Renal cortex interstitium (tissue), 11 donors: ENCODE results near the gene HIVEP3. TPM values are rescaled to one million over a fixed set of nuclear protein-coding genes. Genes with fewer than 3 reads are reported as not detected.

ENCODE experiments used
- DNase-seq, 11 donors: peaks; one replicate each; pipeline ENCODE4 v3.0.0-alpha.2; 2013; ENCODE audit warnings: low read depth in 9 of 11, low spot score in 4 of 11; ENCODE audit errors: extremely low read depth in 1 of 11
- polyA plus RNA-seq, 3 donors: library from polyadenylated mRNA; unstranded; fragments of 120-200 nt; gene quantifications; one replicate each; pipeline ENCODE4 v1.2.1, GENCODE V29; 2013; ENCODE audit not compliant: insufficient read length in 3 of 3

The HIVEP3 gene
- polyA plus RNA-seq, 3 donors = 3.4 to 4.6 (median 4.1) TPM

DNA sequence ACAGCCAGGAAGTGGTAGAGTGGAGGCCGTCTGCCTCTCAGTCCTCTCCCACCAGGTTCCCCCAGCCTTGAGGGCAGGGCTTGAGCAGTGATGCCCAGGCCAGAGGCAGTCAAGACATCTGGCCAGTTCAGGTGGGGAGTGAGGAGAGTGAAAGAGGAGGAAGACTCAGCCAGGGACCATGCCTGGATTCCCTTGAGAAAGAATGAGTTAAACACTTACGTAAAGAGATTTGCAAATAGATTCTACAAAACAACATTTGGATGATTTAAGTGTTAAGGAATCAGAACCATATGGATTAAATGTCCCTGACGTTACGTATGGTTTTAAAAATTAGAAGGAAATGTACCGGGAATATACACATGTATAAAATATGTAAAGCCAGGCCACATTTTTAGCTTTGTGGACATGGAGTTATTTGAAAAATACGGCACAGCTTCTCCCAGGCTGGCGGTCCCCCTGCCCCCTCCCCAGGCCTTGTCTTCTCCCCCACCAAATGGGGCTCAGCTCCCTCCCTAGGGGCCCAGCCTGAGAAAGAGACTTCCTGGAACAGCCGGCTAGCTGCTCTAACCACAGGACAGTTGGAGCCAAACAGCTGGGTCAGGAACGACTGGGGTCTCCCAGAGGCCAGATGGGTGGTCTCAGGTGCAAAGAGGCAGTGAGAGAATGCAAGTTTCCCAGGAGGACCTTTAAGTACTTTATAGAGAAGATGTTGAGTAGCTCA is 245.9 kb downstream of the HIVEP3 start:
- no peak for DNase-seq

DNA sequence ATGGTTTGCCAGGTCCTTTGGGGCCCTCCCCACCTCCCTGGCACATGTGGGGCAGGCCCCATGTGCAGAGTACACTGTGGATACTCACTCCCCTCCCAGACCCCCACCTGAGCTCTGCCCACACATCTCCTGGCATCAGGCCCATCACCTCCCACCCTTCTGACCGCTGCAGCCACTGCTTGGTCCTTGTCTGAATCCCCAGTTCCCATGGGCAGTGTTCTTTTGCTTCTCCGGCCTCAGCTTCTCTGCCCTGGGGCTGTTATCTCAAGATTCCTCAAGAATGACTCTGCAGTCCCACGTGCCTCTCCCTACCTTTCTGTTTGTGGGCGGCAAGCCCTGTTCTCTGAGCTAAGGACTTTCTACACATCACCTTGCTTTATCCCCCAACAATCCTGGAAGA is 246.5 kb downstream of the HIVEP3 start:
- no peak for DNase-seq

DNA sequence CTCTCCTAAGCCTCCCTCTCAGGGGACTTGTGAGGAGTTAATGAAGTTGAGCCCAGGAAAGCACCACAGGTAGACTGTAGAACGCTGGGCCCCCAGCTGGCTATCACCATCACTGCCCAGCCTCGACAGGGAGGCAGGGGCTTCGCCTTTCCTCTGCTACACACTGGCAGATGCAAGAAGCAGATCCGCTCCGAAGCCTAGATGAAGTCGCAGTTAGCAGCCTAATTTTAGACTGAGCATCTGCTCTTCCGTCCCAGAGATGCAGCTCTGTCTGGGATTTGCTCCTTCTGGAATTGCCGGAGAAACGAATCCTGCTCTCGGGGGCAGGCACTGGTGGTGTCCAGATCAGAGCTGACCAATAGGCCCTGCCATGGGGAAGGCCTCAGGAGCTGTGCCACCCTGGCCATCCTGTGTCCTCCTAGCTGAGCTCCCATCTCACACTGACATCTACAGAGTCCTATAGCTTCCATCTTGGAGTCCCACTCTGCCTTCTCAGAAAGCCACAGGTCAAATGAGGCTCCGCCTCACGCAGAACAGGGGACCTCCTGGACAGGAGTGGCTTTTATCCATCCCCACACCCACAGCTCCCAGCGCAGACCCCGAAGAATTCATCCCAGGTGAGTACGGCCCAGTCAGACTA is 247.5 kb downstream of the HIVEP3 start:
- no peak for DNase-seq

DNA sequence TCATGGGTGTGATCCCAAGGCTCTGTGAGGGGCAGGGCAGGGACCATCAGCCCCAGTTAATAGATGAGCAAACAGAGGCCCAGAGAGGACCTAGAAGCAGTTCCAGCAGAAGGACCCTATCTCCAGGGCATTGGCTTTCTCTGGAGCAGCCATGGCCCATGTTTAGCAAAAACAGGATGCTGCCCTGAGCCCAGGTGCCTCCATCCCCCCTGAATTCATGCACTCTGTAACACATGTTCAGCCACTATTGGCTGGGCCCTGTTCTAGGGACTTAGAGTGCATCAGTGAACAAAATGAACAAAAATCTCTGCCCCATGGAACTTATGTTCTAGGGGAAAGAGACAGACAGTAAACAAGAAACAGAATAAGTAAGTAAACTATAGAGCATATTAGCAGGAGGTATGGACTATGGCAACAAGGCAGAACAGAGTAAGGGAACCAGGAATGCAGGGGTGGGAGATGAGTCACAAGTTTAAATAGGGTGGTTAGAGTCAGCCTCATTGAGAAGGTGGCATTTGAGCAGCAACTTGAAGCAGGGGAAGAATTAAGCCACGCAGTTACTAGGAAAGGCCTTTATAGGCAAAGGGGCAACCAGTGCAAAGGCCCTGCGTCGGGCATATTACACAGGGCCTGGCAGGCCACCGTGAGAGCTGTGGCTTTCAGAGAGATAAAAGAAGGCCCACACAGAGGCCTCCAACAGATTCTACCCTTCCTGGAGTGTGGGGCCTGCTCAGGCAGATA is 248.3 kb downstream of the HIVEP3 start:
- no peak for DNase-seq

DNA sequence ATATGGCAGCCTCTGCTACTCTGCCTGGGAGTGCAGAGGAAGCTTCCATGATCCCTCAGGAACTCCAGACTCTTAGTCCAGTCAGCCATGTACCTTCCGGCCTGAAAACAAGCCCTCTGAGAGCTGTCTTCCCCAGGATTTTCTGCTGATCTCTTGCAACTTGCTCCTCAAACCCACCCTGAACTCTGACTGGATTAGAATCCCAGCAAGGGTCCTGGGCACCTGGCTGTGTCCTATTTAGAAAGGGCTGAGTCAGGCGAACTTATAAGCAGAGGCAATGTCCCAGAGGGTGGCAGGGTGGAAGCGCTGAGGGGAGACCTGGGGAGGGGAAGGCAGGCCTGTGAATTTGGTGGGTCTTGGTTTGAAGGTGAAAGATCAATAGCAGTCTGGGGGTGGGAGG is 249.8 kb downstream of the HIVEP3 start:
- DNase-seq = no peak

DNA sequence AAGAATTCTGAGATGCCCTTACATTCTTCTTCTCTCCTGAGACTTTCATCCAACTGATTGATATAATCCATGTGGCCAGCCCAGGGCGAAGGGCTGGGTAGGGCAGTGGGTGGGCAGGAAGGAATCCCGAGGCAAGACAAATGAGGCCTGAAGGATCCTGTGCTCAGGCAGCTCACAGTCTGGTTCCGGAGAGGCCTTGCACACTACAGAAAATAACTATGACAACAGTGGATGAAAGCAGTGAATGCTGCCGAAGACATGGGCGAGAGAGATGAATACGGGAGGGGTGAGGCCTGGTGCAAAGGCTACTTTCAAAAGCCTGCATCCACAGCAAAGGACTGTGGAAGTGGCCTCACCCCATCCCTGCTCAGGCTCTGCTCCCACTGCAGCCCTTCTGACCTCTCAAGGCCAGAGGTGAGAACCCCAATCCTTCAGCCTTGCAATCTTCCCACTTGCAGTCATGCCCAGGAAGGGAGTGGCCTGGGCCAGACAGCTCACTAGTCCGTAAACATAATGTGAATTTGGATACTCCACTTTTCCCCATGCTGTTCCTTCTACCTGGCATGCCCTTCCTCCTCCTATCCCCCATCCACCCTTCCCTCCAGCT is 250.6 kb downstream of the HIVEP3 start:
- DNase-seq = no peak

DNA sequence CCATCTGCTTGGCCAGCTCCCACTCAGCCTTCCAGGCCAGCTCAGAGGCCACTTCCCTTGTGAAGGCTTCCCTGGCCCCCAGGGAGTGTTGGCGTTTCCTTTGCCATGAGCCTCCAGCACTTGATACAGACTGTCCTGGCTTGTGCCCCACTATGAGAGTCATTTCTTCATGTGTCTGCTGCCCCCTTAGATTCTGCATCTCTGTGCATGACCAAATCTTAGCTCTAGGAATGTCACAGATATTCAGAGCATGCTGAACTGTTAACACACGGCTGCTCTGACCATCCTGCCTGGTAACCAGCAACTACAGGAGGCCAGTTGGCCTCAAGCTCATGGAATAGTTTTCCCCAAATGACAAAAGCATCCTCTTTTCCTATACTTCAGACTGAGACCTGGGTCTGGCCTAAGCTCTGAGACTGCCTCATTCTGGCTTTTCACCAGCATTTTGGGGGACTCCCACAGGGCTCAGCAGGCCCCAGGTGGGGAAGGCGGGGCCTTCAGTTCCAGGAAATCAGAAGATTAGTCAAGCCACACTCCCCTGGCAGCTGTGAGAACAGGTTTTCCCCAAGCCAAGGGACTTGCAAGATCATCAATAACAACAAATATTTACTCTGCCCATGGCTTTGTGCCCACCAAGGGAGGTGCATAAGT is 251.6 kb downstream of the HIVEP3 start:
- DNase-seq = no peak

DNA sequence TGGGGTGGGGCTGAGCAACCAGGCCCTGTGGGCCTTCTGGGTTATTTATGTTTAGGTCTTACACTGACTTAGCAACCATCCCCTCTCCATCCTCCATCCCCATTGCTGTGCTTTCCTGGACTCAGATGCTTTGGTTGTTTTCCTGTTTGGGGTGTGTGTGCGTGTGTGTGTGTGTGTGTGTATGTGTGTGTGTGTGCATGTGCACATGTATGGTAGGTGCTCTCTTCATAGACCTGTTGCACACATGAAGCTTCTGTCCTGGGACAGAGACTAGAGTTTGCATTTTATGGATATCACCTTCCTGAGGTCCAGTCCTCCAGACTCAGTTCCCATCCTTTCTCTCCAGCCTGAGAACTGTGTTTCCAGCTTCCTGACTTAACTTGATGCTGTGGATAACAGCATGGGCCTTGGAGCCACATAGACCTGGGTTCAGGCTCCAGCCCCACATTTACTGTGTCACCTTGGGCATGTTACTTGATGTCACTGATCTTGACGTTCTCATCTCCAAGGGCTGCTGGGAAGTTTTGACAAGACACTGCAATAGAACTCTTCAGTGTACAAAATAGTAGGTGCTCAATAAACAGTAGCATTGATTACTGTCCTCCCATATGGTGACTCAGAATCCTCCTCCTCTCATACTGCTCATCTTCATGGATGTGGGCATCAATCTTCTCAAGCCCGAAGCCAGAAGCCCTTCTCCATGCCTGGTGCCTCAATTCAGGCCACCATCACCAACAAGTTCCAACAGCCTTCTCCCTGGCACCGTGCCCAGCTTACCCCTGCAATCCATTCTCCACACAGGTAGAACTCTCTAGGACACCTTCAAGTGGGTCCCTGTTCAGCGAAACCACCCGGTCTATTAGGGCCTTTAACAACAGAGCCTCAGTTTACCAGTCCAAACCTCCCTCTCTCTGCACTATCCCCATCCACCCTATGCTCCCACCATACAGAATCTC is 252.5 kb downstream of the HIVEP3 start:
- DNase-seq = no peak

DNA sequence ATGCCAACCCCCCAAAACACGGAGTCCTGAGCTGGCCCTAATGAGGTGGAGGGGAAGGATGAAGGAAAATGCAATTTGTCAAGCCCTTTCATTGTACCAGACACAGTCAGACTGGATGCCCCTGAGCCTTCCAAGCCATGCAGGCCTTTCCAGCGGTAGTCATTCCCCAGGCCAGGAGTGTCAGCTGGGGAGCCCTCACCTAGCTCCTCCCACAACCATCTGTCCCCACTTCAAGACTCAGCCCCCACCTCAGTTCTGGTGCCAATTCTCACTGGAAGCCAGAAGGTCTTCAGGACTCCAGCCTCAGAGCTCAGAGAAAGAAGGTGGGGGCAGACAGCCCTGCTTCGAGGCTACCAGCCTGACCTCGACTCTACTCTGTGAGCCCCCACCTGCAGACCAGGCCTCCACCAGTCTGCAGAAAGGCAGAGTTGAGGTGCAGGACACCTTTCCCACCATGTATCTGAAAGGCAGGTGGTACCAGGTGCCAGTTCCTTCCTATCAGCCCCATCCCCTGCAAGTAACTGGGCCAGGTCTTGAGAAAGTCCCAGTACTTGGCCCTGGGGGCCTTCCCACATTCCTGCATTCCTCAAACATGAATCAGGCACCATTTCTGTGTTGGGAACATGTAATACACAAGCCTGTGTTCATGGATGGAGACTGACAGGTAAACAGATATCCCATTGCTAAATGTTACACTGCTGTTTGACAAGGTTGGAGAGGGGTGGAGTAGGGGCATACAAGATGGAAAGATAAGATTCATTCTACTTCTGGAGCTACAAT is 253.7 kb downstream of the HIVEP3 start:
- peak in 1 of 11 donors; percentile 27 for DNase-seq

DNA sequence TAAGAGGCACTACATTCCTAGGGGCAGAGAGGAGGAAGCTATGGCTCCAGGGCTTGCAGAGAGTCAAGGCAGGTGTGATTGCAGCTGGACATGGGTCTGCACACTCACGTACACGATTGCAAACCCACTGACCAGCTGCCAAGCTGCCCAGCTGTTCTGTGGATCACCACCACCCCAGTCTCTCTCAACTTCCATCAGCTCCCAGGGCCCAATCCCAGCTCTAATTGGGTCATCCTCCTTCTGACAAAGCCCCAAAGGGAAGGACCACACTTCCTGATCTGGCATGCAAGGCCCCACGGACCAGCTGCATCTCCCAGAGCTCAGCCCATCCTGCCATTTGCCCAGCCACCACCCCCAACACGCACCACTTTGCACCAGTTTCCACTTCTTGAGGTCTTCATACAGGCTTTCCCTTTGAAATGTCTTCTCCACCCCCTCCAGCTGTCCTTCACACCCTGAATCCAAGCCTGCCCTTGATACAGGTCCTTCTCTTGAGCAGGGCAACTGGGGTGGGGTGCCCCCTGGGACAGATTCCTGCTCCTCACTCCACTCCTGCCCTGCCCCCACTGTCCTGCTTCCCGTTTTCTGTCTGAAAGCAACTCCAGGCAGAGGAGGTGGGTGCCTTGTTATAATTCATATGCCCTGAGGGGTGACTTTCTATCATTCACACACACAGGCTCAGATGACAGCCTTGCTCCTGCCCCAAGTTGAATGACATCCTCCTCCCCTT is 254.9 kb downstream of the HIVEP3 start:
- DNase-seq = no peak

DNA sequence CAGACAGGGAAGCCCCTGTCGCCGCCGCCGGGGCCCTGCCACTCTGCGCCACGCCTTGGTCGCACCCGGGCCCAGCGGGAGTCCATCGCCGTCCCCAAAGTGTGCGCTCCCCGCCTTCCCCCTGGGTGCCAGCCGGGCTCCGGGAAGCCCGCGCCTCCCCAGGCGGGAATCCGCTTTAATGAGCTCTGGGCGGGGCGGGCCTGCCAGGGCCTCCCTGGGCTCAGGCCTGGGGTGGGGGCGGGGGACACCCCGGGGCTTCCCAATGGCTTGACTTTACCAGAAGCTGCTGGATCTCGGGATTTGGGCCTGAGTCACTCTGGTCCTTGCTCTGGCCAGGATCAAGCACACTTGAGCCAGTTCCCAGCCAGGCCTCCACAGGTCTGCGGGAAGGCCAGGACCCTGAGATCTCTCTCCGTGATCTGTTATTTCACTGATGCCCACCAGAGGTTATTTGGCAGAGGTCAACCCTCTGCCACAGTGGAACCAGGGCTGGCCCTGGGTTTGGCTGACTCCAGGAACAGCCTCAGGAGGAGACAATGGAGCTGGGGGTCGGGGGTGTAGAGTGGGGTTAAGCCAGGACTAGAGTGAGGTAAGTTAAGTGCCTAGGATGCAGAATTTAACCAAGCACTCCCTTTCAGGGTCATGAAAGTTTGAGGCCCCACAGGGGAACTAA is 255.8 kb downstream of the HIVEP3 start:
- DNase-seq = no peak

DNA sequence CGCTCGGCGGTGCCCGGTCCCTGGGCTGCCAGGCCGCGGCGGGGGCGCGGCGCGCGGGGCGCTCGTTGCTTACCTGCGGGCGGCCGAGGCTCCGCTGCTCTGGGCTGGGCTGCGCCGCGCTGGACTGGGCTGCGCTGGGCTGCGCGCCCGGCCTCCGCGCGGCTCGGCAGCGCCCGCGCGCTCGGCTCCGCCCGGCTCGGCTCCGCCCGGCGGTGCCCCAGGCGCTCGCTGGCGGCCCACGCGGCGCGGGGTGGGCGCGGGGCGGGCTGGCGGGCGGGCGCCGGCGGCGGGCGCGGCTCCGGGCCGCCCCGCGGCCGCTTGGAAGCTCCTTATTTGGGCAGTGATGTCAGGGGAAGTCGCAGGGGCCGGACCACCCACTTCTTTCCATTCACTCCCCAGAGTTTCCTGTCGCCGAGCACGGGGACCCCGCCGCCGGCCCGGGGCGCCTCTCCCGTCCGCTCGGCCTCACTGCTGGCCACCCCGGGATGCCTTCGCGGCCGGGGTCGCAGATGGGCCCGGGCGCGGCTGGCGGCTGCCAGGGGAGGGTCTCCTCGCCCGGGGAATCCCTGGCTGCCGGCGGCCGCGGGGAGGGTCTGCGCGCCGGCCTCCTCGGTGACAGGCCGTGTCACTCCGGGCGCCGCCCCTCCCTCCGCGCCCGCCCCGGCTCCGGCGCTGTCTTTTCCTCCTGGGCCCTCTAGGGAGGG is 256.5 kb downstream of the HIVEP3 start:
- peak; percentile 17 to 70 (median 50) for DNase-seq

DNA sequence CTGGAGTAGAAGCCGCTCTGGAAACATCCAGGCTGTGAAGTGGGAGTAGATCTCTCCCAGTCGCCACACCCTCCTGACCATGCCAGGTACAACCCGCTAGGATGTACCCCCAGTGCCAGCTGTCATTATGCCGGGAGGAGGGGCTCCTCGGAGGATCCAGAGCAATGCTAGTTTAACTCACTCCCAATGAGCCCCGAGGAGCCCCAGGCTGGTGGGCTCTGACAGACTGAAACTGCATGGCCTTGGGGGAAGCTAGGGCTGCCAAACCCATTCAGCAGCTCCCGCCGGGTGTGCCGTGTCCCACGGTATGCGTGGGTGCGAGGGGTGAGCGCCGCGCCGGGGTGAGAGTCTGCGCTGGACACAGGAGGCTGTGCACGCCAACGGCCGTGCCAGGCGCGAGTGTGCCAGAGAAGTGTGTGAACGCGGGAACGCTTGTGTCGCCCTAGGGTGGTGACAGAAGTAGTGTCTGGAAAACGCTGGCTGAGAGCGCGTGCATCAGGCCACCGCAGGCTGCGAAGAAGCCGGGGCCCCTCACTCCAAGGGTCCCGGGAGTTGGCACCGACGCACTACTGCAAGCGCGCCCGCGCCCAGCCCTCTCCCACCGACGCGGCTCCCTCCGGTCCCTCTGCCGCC is 257.2 kb downstream of the HIVEP3 start:
- no peak for DNase-seq

DNA sequence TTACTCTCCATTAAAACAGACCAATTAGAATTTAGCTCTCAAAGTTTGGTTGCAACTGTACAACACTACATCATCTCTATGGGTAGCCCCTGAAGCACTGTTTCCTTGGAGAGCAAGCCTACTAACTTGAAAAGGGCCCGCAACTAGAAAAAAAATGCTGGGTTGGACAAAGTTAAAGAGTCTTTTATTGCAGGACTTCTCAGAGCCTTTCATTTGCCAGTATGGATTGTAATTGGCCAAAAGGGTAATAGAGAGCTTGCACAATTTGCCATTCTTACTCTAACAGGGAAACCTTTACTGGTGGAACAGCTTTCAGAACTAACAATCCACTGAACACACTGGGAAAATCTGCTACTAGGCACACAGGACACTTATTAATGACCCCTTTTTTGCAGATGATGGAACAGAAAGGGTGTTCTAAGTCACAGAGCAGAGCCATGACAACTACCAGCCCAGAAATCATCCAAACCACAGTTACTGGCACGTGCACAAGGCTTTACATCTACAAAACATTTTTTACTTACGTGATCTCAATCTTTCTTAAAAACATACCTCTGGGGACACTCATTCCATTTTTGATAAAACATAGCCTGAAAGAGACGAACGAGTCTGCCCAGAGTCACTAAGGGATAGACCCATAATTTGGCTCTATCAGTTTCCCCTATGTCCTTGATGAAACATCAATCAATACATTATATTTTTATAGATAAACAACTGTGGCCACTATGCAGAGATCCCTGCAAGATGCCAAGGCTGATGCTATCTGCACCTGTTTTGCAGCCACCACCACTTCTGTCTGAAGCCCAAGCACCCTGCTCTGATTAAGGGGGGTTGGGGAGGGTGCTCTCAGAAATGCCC is 257.9 kb downstream of the HIVEP3 start:
- DNase-seq = no peak
